GM12891 (cell line): ENCODE results near the gene RAD9A.

Experiments used
- POLR2A ChIP-seq: IDR thresholded peaks from 2 replicates; pipeline ENCODE4 v1.6.1; 2011; ENCODE audit warnings: low read depth, low read length, control low read depth
- POLR2AphosphoS5 ChIP-seq: IDR thresholded peaks from 2 replicates; pipeline ENCODE4 v1.6.1; 2011; ENCODE audit warnings: low read depth, low read length, control low read depth
- POU2F2 ChIP-seq: IDR thresholded peaks from 2 replicates; pipeline ENCODE4 v1.6.1; 2011; ENCODE audit warnings: low read depth, mild to moderate bottlenecking, control low read depth, low read length, moderate library complexity
- TAF1 ChIP-seq: IDR thresholded peaks from 2 replicates; pipeline ENCODE4 v1.6.1; 2011; ENCODE audit warnings: low read depth, low read length, control low read depth

DNA sequence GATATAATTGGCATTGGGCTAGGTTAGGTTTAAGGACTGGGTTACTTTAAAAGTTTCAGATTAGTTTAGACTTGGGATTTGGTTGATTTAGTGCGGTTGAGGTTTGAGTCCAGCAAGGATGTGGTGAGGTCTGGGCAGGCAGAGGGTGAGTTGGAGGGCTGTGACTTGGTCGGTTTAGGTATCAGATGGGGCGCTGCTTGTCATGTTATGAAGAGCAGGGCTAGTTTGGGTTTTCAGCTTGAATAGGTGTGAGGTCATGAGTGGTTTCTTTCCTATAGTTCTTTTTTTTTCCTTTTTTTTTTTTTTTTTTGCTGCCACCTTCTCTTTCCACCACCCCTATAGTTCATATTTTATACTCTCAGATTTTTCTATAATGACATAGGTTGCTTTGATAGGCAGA is 23.2 kb upstream of the RAD9A start:
- TF ChIP-seq POU2F2 (no peak), POLR2A (no peak), POLR2AphosphoS5 (no peak), TAF1 (no peak)
